Measurements from ENCODE around the gene FBLN2.

Gene FBLN2

DNA sequence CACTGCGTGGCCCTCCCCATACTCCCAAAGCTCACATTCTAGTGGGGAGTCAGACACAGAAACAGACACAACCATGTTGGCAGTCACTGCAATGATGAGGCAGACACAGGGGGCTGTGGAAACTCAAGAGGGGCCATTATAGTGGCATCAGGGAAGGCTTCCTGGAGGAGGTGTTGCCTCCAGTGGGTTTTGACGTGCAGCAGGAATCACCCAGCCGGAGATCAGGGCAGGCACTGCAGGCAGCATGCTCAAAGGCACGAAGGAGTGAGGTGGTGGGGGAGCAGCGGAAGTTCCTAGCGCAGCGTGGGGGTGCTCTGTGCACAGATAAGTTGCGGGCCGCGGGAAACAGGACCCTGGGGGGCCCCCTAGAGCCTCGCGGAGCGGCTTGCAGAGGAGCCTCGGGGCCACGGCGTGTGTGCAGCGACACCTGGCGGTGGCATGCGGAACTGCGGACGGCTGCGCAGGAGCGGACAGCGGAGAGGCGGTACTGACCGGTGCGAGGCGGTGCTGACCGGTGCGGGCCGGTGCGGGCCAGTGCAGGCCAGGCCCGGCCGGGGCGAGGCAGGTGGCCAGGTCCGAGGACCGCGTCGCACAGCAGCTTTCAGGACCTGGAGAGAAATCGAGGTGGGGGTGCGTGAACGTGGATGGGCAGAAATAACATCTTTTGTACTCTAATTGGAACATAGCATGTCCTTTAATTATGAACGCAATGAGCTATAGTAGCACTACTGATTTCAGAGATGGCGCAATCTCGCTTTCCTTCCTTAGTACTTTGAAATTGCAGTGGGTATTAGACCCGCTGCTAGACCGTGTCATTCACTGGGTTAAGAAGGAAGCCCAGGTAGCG, 101.5 kb downstream of the FBLN2 start:
- H3K4me3 ChIP-seq (ENCODE audit: low read length) = no peak overlapping the region
- TF ChIP-seq ZNF274 (IDR thresholded peaks at IDR 0.05; ENCODE audit: low read depth, low read length) = no peak

DNA sequence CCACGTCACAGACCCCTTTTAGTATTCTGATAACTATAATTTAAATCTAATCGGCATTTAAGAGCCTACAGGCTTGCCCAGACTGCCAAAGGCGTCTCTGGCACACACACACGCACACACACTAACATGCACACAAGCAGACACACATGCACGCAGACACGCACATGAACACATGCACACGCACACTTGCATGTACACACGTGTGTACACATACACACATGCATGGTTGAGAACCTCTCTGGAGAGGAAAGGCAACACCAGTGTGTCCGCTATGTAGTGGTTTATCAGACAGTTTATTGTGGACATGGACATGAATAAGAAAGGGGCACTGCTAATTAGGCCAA, 102.1 kb downstream of the FBLN2 start:
- H3K4me3 ChIP-seq (ENCODE audit: low read length) = no peak overlapping the region
- TF ChIP-seq ZNF274 (IDR thresholded peaks at IDR 0.05; ENCODE audit: low read depth, low read length) = no peak

DNA sequence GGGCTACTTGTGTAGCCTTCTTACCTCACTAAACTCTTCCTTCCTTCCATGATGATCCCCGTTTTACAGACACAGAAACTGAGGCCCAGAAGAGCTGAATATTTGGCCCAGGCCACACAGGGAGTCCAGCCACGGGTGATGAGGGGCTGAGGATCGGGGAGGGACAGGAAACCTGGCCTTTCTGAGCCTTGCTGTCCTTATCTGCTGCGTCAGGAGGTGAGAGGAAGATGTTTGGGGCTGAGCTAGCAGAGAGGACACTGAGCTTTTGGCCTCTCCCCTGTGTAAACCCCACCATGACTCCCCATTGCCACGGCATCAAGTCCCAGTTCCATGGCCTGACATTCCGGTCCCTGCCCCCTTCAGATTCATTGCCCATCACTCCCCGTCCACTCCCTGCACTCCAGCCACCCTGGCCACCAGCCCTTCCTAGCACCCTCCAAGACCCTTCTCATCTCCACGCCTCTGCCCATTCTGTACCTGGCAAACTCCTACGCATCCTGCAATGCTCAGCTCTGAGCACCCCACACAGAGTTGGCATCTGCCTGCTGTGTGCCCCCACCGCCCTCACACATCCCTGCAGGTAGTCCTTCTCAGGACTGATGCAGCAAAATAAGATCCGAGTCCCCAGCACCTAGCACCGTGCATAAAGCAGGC, 103.0 kb downstream of the FBLN2 start:
- no peak for TF ChIP-seq ZNF274 (IDR thresholded peaks at IDR 0.05; ENCODE audit: low read depth, low read length)
- no peak overlapping the region for H3K4me3 ChIP-seq (ENCODE audit: low read length)

DNA sequence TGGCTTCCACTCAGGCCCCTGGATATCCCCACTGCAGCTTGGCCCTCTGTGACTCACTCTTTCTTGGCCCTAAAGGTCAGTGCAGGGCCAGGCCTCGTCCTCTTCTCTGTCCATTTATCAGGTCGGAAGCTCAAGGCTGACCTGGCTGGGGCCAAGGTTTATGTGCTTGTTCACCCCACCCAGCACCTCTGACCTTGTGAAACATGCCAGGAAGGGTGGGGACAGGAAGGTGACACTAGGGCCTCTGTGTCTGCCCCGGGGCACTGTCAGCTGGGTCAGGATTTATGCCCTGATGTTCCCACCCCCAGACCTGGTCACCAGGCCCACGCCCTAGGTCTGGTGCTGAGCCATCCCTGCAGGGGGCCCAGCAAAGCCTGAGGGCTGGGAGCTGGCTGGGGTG, 103.8 kb downstream of the FBLN2 start:
- no peak overlapping the region for H3K4me3 ChIP-seq (ENCODE audit: low read length)
- no peak for TF ChIP-seq ZNF274 (IDR thresholded peaks at IDR 0.05; ENCODE audit: low read depth, low read length)

DNA sequence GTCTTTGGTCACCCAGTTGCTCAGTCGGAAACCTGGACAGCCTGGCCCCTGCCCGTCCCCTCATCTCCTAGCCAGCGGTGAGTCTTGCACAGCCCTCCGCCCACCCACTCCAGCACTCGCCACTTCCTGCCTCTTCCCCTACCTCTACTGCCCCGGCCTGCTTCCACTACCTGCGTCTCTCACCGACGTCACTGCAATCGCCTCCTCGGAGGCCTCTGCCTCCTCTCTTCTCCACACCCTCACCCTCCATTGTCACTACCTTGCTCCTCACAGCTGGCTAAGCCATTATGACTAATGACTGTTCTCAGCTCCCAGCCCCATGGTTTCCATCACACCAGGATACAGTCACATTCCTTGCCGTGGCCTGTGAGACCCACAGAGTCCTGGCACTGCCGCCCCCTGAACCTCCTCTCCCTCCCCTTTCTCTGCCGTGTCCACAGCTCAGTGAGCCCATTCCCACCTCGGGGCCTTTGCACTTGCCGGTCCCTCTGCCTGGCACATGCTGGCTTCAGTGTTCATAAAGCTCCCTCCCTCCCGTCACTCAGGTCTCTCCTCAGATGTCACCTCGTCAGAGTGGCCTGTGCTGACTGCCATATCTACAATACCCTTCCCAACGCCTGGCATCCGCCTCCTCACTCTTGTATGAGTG, 104.8 kb downstream of the FBLN2 start:
- no peak for TF ChIP-seq ZNF274 (IDR thresholded peaks at IDR 0.05; ENCODE audit: low read depth, low read length)
- no peak overlapping the region for H3K4me3 ChIP-seq (ENCODE audit: low read length)

DNA sequence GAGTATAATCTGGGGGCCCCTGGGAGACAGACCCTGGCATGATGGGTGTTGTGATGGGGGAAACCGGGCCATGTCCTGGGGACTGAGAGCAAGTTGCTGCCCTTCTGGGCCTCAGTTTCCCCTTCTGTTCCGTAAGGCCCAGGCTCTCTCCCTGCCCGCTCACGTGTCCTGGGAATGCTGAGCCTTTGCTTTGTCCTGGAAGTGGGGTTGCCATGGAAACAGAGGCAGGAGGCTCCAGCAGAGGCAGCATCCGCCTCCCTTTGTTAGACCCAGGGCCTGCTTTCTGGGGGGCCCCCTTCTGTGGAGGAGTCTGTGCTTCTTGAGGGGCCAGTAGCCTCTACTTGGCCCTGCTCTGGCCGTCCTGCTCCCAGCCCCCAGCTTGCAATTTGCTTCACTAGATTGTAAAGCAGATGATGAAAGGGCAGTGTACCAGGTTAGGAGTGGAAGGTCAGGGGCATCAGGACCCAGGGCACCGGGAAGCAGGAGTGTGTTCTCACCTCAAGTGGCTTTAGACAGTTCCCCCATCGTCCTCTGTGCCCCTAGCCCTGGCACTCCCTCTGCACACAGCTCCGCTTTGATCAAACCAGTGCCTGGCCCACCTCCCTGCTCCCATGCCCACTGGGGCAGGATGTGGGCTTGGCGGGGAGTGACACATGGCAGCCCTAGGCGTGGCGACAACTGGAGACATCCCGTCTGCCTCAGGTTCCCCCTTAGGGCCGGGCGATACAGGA, 105.6 kb downstream of the FBLN2 start:
- H3K4me3 ChIP-seq (ENCODE audit: low read length) = no peak overlapping the region
- TF ChIP-seq ZNF274 (IDR thresholded peaks at IDR 0.05; ENCODE audit: low read depth, low read length) = no peak

DNA sequence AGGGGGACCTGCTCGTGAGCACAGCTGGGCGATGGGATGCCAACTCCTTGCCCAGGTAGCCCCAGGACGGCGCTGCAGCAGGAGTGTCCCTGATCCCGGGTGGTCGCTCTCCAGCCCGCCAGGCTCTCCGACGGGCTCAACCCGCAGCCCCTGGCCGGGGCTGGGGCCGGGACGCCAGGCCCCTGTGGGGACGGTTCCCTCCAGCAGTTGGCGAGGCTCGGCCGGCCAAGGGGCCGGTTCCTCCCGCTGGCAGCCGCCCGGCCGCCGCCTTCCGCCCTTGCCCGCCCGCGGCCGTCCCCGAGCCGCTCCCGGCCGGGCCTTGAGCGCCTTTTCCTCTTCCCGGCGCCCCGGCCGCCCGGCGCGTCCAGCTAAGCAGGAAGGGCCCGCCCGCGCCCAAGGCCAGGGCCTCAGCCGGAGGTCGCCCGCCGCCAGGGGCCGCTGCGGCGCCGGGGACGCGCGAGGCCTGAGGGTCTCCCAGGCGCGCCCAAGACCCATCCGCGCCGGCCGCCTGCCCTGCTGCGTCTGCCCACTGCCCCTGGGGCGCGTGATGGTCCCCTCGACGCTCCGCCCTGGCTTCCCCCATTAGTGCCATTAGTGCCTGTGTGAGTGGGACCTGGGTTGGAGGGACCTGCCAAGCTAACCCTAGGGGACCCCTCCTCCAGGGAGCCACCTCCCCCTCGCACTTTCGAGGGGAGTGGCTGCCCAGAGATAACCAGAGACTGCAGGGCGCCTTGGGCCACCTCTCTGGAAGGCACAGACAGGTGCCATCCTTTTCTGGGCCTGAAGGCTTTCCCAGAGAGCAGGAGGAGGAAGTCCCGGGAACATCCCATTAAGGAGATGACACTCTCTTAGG, 106.4 kb downstream of the FBLN2 start:
- H3K4me3 ChIP-seq (ENCODE audit: low read length) = no peak overlapping the region
- no peak for TF ChIP-seq ZNF274 (IDR thresholded peaks at IDR 0.05; ENCODE audit: low read depth, low read length)

DNA sequence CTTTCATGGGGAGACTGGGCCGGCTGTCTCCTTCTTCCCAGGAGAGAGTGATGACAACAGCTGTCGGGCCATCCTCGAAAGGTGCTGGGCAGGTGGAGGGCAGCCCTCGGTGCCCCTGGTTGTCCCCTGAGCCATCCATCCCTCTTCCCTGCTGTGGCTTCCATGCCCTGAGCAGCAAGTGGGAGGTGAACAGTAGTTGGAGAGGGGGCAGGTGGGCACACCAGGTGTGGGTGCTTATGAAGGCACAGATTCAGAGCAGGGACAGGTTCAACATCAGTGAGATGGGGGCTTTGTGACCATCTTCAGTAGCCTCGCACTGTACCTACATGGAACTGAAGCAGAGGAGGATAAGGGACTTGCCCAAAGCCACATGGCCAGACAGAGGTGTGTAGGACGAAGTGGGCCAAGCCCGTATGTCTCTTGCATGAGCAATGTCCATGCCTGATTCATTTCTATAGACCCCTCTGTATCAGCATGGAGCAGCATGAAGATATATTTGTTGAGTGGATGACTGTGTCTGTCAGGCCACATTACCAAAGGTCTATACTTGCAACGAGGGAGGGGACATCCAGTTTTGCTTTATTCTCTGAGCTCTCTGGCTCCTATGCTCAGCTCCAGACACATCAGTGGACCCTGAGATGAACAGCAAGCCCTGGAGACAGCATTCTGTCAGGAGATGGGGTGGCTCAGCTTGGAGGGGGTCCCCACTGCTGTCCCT, 107.8 kb downstream of the FBLN2 start:
- TF ChIP-seq ZNF274 (IDR thresholded peaks at IDR 0.05; ENCODE audit: low read depth, low read length) = no peak
- no peak overlapping the region for H3K4me3 ChIP-seq (ENCODE audit: low read length)

DNA sequence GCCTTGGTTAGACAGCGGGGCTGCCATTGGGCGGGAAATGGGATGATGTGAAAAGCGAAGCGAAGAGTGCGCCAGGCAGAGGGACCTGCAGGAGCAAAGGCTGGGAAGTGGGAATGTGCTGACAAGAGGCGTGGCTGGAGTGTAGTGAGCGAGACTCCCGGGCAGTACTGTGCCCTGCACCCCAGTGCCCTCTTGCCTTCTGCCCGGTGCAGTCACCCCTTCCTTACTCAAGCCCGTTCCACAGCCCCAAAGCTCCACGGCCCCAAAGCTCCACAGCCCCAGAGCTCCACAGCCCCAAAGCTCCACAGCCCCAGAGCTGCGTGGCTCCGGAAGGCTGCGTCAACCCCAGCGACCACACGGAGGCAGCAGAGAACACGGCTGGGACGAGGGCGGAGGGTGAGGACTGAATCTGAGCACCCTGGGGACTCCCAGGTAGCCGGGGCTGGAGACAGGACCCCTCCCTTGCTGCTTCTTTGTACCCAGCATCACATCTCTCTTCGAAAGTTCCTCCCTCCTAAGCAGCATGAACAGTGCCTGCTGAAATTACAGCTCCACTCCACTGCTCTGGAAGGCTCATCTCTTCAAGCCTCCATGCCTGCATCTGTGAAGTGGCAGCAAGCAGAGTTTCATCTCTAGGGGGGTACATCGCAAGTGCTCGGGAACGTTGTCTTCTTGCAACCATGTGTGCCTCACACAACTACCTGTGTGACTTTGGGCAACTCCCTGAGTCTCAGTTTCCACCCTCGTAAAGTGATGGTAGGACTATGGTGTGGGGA, 108.9 kb downstream of the FBLN2 start:
- no peak overlapping the region for H3K4me3 ChIP-seq (ENCODE audit: low read length)
- TF ChIP-seq ZNF274 (IDR thresholded peaks at IDR 0.05; ENCODE audit: low read depth, low read length) = no peak

DNA sequence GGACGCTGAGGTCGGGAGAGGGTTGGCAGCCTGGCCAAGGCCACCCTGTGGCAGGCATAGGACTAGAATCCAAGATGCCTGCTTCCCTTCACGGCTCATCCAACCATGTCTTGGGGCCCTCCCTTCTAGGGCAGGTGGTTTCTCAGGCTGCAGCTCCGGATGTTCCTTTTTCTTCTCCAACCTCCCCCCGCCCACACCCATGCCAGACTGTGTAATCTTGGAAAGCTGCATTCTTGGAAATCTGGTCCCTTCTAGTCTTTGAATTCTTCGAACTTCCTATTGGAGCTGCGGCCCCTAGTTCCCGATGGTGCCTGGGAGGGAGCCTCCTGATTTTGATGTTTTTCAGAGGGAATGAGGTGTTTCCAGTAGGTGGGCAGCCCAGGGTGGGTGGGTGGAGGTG, 109.8 kb downstream of the FBLN2 start:
- no peak for TF ChIP-seq ZNF274 (IDR thresholded peaks at IDR 0.05; ENCODE audit: low read depth, low read length)
- H3K4me3 ChIP-seq (ENCODE audit: low read length) = no peak overlapping the region

DNA sequence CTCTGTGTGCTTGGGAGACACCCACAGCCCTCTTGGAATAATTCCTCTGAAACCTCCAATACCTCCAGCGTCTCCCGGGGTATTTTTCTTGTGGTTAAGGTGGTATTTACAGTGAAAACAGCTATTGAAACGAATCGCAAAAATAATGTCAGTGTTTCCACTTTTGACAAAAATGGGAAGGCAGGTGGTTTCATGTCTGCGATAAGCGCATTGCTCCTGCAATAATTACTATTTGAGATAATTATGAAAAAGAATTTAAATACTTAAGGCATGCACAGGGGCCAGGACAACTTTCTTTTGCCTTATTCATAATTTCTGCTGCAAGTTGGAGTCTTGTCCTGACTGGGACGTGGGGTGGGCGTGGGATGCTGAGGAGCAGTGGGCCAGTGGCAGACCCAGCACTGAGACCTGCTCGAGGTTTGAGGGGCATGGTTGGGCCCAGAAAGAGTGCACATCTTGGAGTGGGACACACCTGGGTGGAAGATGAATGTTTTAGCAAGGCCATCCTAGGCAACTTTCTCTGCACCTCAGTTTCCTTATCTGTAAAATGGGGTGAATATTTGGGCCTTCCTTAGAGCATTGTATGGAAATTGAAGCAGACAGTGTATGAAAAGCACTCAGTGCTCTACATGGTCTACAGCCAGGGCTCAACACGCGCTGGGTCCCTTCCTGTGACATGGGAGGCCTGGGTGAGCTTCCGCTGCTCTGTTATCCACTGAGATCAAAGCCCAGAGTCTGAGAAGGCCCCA, 110.5 kb downstream of the FBLN2 start:
- no peak overlapping the region for H3K4me3 ChIP-seq (ENCODE audit: low read length)
- TF ChIP-seq ZNF274 (IDR thresholded peaks at IDR 0.05; ENCODE audit: low read depth, low read length) = no peak
